ENCODE results near the gene SPEG. TPM values are rescaled to one million over a fixed set of nuclear protein-coding genes. Genes with fewer than 3 reads are reported as not detected.

The SPEG gene
- total and polyA plus RNA-seq, 2 of the 13 experiments (the other 11 are each of a cell fraction or from before 2014, with no cell fraction given): 0.18 to 0.24 TPM

- Histone ChIP-seq H3K27me3 (ENCODE audit: control insufficient read depth in 1 of 2, insufficient read depth in 2 of 2, low read length in 2 of 2) (peaks cover 13 to 84% of the 10 kb centered on the region in 2 experiments; a peak in 4 of 5 replicates), H3K4me3 (replicated peaks in 1 of 3; ENCODE audit: insufficient read depth in 1 of 3, low read depth in 2 of 3, low read length in 3 of 3) (no peak overlapping the region), H3K9me3 (ENCODE audit: low read length) (no peaks in the 10 kb centered on the region), H4K20me1 (ENCODE audit: insufficient read depth, low read length) (no peaks in the 10 kb centered on the region), H3K9ac (ENCODE audit: insufficient read depth, low read depth, low read length) (no peak overlapping the region), H3K36me3 (replicated peaks in 1 of 2; ENCODE audit: control insufficient read depth in 1 of 2, insufficient read depth in 2 of 2, low read length in 2 of 2) (no peaks in the 10 kb centered on the region), H3K4me2 (ENCODE audit: low read depth, low read length) (no peak overlapping the region), H3K4me1 (ENCODE audit: insufficient read depth, low read length) (no peaks in the 10 kb centered on the region), H2AFZ (ENCODE audit: low read length) (no peak overlapping the region), H3K79me2 (ENCODE audit: insufficient read depth, low read length) (no peaks in the 10 kb centered on the region), H3K27ac (ENCODE audit: extremely low read length, insufficient read depth, low read length) (no peak overlapping the region)
- DNase-seq (ENCODE audit: low spot score): no peak
- ATAC-seq: no peak
- ChIA-PET POLR2A (no interaction called here), CTCF (ENCODE audit: low intra/inter-chr PET ratio, low total read pairs) (no interaction called here)
- in situ Hi-C loops (cut with HindIII; ENCODE audit: extremely low pct_ligation_motif_present, low pct_unique_long_range_greater_than_20kb) (no loop called here), intact Hi-C loops (cut with micrococcal nuclease; ENCODE audit: unreplicated experiment) (no loop called here)
- BruUV-seq (replicated peaks): no TSS peak
- TF ChIP-seq MNT (IDR thresholded peaks at IDR 0.05) (peak; percentile 52; the same call in 1 of the 2 replicates), SMARCC2 (IDR thresholded peaks at IDR 0.05) (no peak)
- 60% methylated on average over 45 of the region's 47 CpGs for WGBS (ENCODE audit: low lambda C conversion rate)
- no peak for FAIRE-seq
Observed at GRCh38 chr2:219465659-219466561, 31.3 kb downstream of the SPEG start.

- FAIRE-seq (no peak), ATAC-seq (no peak), DNase-seq (ENCODE audit: low spot score) (no peak)
- Histone ChIP-seq H4K20me1 (ENCODE audit: insufficient read depth, low read length) (no peaks in the 10 kb centered on the region), H3K79me2 (ENCODE audit: insufficient read depth, low read length) (no peaks in the 10 kb centered on the region), H3K4me1 (ENCODE audit: insufficient read depth, low read length) (no peaks in the 10 kb centered on the region), H3K27me3 (ENCODE audit: control insufficient read depth in 1 of 2, insufficient read depth in 2 of 2, low read length in 2 of 2) (peaks cover 12 to 82% of the 10 kb centered on the region in 2 experiments; a peak in 4 of 5 replicates), H2AFZ (ENCODE audit: low read length) (no peak overlapping the region), H3K4me2 (ENCODE audit: low read depth, low read length) (no peak overlapping the region), H3K9ac (ENCODE audit: insufficient read depth, low read depth, low read length) (no peak overlapping the region), H3K9me3 (ENCODE audit: low read length) (no peaks in the 10 kb centered on the region), H3K36me3 (replicated peaks in 1 of 2; ENCODE audit: control insufficient read depth in 1 of 2, insufficient read depth in 2 of 2, low read length in 2 of 2) (no peaks in the 10 kb centered on the region), H3K27ac (ENCODE audit: extremely low read length, insufficient read depth, low read length) (no peak overlapping the region), H3K4me3 (replicated peaks in 1 of 3; ENCODE audit: insufficient read depth in 1 of 3, low read depth in 2 of 3, low read length in 3 of 3) (no peak overlapping the region)
- TF ChIP-seq ZSCAN9 (CRISPR knock-in tag; IDR thresholded peaks at IDR 0.05; ENCODE audit: borderline replicate concordance) (no peak), ZFP36L1 (CRISPR knock-in tag; IDR thresholded peaks at IDR 0.05) (no peak)
- WGBS (ENCODE audit: low lambda C conversion rate): 14% methylated on average over 28 of the region's 28 CpGs
- CTCF ChIA-PET (ENCODE audit: low intra/inter-chr PET ratio, low total read pairs): no interaction called here
- BruUV-seq (replicated peaks): no TSS peak
- POLR2A ChIA-PET: no interaction called here
- intact Hi-C loops (cut with micrococcal nuclease; ENCODE audit: unreplicated experiment) (no loop called here), in situ Hi-C loops (cut with HindIII; ENCODE audit: extremely low pct_ligation_motif_present, low pct_unique_long_range_greater_than_20kb) (no loop called here)
Observed at GRCh38 chr2:219466816-219467735, 32.4 kb downstream of the SPEG start.
